Liver (tissue), 3 donors: Measurements from ENCODE around the gene GGA1.

Experiments used
- EGR1 ChIP-seq, 2 donors: IDR thresholded peaks; 2 replicates each; pipeline ENCODE4 v1.6.1; 2016 to 2018; ENCODE audit warnings: antibody characterized with exemption in 2 of 2, low read depth in 2 of 2
- GABPA ChIP-seq, 2 donors: IDR thresholded peaks in 1 of 2; conservative IDR thresholded peaks in 1 of 2; 2 replicates each; pipeline ENCODE4 v1.6.1; 2016; ENCODE audit warnings: antibody characterized with exemption in 2 of 2, mild to moderate bottlenecking in 1 of 2, moderate library complexity in 1 of 2
- JUND ChIP-seq, 2 donors: IDR thresholded peaks; 2 replicates each; pipeline ENCODE4 v1.6.1; 2016; ENCODE audit warnings: antibody characterized with exemption in 2 of 2
- RAD21 ChIP-seq, 2 donors: IDR thresholded peaks; 2 replicates each; pipeline ENCODE4 v1.6.1; 2016; ENCODE audit warnings: antibody characterized with exemption in 2 of 2, mild to moderate bottlenecking in 2 of 2
- SP1 ChIP-seq: IDR thresholded peaks from 2 replicates; pipeline ENCODE4 v1.6.1; 2018; ENCODE audit warnings: antibody characterized with exemption, mild to moderate bottlenecking
- YY1 ChIP-seq: IDR thresholded peaks from 2 replicates; pipeline ENCODE4 v1.6.1; 2016; ENCODE audit warnings: antibody characterized with exemption, mild to moderate bottlenecking
- TF ChIP-seq, protein P1 (sequence below): IDR thresholded peaks from 2 replicates; pipeline ENCODE4 v1.6.1; 2016; ENCODE audit warnings: antibody characterized with exemption
- TF ChIP-seq, protein P2 (sequence below): fragments of 150-350 bp; IDR thresholded peaks from 2 replicates; pipeline ENCODE4 v1.5.1; 2017; ENCODE audit warnings: improper control_type of control experiment, low read depth, low read length; ENCODE audit not compliant: missing input control
- TF ChIP-seq, protein P3 (sequence below): IDR thresholded peaks from 2 replicates; pipeline ENCODE4 v1.6.1; 2016; ENCODE audit warnings: antibody characterized with exemption, mild to moderate bottlenecking
- TF ChIP-seq, protein P4 (sequence below): IDR thresholded peaks from 2 replicates; pipeline ENCODE4 v1.6.1; 2016; ENCODE audit warnings: antibody characterized with exemption
- TF ChIP-seq, protein P5 (sequence below): IDR thresholded peaks from 2 replicates; pipeline ENCODE4 v1.6.1; 2016; ENCODE audit warnings: antibody characterized with exemption
- donor health status: healthy.
- donor health status: healthy.

- TF ChIP-seq, protein P1, sequence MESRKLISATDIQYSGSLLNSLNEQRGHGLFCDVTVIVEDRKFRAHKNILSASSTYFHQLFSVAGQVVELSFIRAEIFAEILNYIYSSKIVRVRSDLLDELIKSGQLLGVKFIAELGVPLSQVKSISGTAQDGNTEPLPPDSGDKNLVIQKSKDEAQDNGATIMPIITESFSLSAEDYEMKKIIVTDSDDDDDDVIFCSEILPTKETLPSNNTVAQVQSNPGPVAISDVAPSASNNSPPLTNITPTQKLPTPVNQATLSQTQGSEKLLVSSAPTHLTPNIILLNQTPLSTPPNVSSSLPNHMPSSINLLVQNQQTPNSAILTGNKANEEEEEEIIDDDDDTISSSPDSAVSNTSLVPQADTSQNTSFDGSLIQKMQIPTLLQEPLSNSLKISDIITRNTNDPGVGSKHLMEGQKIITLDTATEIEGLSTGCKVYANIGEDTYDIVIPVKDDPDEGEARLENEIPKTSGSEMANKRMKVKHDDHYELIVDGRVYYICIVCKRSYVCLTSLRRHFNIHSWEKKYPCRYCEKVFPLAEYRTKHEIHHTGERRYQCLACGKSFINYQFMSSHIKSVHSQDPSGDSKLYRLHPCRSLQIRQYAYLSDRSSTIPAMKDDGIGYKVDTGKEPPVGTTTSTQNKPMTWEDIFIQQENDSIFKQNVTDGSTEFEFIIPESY: no peak
- TF ChIP-seq, protein P2, sequence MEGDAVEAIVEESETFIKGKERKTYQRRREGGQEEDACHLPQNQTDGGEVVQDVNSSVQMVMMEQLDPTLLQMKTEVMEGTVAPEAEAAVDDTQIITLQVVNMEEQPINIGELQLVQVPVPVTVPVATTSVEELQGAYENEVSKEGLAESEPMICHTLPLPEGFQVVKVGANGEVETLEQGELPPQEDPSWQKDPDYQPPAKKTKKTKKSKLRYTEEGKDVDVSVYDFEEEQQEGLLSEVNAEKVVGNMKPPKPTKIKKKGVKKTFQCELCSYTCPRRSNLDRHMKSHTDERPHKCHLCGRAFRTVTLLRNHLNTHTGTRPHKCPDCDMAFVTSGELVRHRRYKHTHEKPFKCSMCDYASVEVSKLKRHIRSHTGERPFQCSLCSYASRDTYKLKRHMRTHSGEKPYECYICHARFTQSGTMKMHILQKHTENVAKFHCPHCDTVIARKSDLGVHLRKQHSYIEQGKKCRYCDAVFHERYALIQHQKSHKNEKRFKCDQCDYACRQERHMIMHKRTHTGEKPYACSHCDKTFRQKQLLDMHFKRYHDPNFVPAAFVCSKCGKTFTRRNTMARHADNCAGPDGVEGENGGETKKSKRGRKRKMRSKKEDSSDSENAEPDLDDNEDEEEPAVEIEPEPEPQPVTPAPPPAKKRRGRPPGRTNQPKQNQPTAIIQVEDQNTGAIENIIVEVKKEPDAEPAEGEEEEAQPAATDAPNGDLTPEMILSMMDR: no peak
- TF ChIP-seq, protein P3, sequence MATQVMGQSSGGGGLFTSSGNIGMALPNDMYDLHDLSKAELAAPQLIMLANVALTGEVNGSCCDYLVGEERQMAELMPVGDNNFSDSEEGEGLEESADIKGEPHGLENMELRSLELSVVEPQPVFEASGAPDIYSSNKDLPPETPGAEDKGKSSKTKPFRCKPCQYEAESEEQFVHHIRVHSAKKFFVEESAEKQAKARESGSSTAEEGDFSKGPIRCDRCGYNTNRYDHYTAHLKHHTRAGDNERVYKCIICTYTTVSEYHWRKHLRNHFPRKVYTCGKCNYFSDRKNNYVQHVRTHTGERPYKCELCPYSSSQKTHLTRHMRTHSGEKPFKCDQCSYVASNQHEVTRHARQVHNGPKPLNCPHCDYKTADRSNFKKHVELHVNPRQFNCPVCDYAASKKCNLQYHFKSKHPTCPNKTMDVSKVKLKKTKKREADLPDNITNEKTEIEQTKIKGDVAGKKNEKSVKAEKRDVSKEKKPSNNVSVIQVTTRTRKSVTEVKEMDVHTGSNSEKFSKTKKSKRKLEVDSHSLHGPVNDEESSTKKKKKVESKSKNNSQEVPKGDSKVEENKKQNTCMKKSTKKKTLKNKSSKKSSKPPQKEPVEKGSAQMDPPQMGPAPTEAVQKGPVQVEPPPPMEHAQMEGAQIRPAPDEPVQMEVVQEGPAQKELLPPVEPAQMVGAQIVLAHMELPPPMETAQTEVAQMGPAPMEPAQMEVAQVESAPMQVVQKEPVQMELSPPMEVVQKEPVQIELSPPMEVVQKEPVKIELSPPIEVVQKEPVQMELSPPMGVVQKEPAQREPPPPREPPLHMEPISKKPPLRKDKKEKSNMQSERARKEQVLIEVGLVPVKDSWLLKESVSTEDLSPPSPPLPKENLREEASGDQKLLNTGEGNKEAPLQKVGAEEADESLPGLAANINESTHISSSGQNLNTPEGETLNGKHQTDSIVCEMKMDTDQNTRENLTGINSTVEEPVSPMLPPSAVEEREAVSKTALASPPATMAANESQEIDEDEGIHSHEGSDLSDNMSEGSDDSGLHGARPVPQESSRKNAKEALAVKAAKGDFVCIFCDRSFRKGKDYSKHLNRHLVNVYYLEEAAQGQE: no peak
- TF ChIP-seq GABPA (IDR thresholded peaks at IDR 0.05 in 1 of 2, conservative IDR thresholded peaks at IDR 0.05 in 1 of 2) (no peak), YY1 (no peak), RAD21 (IDR thresholded peaks at IDR 0.05) (no peak), JUND (IDR thresholded peaks at IDR 0.05) (no peak), SP1 (no peak), EGR1 (IDR thresholded peaks at IDR 0.05; ENCODE audit: low read depth in 2 of 2) (no peak)
- TF ChIP-seq, protein P4, sequence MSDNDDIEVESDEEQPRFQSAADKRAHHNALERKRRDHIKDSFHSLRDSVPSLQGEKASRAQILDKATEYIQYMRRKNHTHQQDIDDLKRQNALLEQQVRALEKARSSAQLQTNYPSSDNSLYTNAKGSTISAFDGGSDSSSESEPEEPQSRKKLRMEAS: no peak
- TF ChIP-seq, protein P5, sequence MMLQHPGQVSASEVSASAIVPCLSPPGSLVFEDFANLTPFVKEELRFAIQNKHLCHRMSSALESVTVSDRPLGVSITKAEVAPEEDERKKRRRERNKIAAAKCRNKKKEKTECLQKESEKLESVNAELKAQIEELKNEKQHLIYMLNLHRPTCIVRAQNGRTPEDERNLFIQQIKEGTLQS: no peak
Measured at GRCh38 chr22:37601203-37601539, 7.5 kb upstream of the GGA1 start.
